Naive thymus-derived CD8-positive, alpha-beta T cell (primary cell): ENCODE data around the gene AURKAIP1. TPM values are rescaled to one million over a fixed set of nuclear protein-coding genes. Genes with fewer than 3 reads are reported as not detected.
"Not testable (repeated sequence)": the region's sequence is repeated elsewhere in the genome, so short reads cannot be mapped to it uniquely, and the experiment has no call there.

ENCODE experiments used
- ATAC-seq, 2 donors: fragments of 150-1000 bp; cut with Tn5 transposase in 1 of 2; sonication (Bioruptor Pico), chemical (Tn5 transposase) in 1 of 2; 1 replicate in 1 of 2; 2 replicates in 1 of 2; pipeline ENCODE4 v1.10.0; 2021; ENCODE audit warnings: mild to moderate bottlenecking in 2 of 2, moderate library complexity in 2 of 2
- POLR2A ChIA-PET: fragments of 350-600 bp; sonication (Branson Sonifier 250); formaldehyde crosslinking; loops from one replicate; lab custom pipeline; 2021; ENCODE audit warnings: antibody characterized with exemption; lab: Charles Lee
- DNase-seq, 10 donors: peaks; one replicate each; pipeline versions ENCODE4 v3.0.0 to v3.0.0-alpha.2; 2020 to 2022
- H3K27ac Mint-ChIP-seq, 10 donors: one replicate each; pipeline ENCODE4 v1.8.0; 2020 to 2022; ENCODE audit warnings: mild to moderate bottlenecking in 10 of 10, mixed read lengths in 10 of 10, moderate library complexity in 4 of 10, inconsistent platforms in 1 of 10
- H3K27me3 Mint-ChIP-seq, 5 donors: one replicate each; pipeline ENCODE4 v1.8.0; 2021 to 2022; ENCODE audit warnings: mixed read lengths in 5 of 5
- H3K36me3 Mint-ChIP-seq, 3 donors: one replicate each; pipeline ENCODE4 v1.8.0; 2020 to 2022; ENCODE audit warnings: mixed read lengths in 3 of 3, mild to moderate bottlenecking in 2 of 3, inconsistent platforms in 1 of 3
- H3K4me1 Mint-ChIP-seq, 4 donors: one replicate each; pipeline ENCODE4 v1.8.0; 2021 to 2022; ENCODE audit warnings: mixed read lengths in 4 of 4
- H3K4me3 Mint-ChIP-seq, 10 donors: one replicate each; pipeline ENCODE4 v1.8.0; 2020 to 2022; ENCODE audit warnings: mild to moderate bottlenecking in 10 of 10, mixed read lengths in 10 of 10, moderate library complexity in 6 of 10, inconsistent platforms in 1 of 10
- H3K9me3 Mint-ChIP-seq, 9 donors: one replicate each; pipeline ENCODE4 v1.8.0; 2020 to 2022; ENCODE audit warnings: mixed read lengths in 9 of 9, mild to moderate bottlenecking in 3 of 9, inconsistent platforms in 1 of 9, moderate library complexity in 1 of 9
- polyA plus RNA-seq, 3 donors: library from polyadenylated mRNA; unstranded; fragments of 300-500 nt; fragmentation: Illumina TruSeq; gene quantifications; one replicate each; pipeline ENCODE4 v1.2.3, GENCODE V29; 2021
- total RNA-seq, 8 experiments: library from RNA in 2 of 8; stranded (reverse) in 2 of 8; gene quantifications; one replicate each; pipeline ENCODE4 v1.2.3 and lab custom pipeline; 2021 to 2026

The AURKAIP1 gene
- total and polyA plus RNA-seq, 5 experiments from 2014 or later = 68.0 to 169 (median 146) TPM

DNA sequence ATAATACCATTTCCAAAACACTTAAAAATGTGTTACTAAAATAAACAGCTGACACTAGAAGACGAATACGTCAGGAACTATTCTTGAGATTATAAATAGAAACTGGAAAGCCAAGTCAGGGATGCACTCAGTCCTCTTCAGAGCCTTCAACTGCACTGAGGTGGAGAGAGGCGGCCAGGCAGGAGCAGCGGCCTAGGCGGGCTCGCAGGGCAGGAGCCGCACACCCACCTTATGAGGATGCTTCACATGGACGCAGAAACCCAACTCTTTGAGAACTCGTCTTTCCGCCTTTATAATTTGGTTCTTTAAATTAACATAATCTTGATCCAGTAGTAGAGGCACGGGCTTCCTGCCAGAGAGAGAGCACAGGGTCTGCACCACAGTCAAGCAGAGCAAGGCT lies 20.2 kb upstream of the AURKAIP1 start:
- POLR2A ChIA-PET = interaction anchor here (0.7 kb wide), 1 partner anchor 203 kb away, joined by 5 read pairs; no protein-coding TSS in a partner anchor
- ATAC-seq (no peak), DNase-seq (peak in 1 of 10 donors; percentile 59)
- H3K27me3 Mint-ChIP-seq = no peaks in the 10 kb centered on the region
- H3K4me3 Mint-ChIP-seq = peak overlapping the region in 8 of 10 donors; percentile 5 to 57 (median 36)
- peaks cover 0 to 75% (median 11%) of the 10 kb centered on the region in 3 donors for H3K36me3 Mint-ChIP-seq
- peak overlapping the region in 1 of 10 donors; percentile 87 for H3K27ac Mint-ChIP-seq
- H3K9me3 Mint-ChIP-seq = no peaks in the 10 kb centered on the region
- H3K4me1 Mint-ChIP-seq = peaks cover 15 to 51% (median 29%) of the 10 kb centered on the region in 4 donors

DNA sequence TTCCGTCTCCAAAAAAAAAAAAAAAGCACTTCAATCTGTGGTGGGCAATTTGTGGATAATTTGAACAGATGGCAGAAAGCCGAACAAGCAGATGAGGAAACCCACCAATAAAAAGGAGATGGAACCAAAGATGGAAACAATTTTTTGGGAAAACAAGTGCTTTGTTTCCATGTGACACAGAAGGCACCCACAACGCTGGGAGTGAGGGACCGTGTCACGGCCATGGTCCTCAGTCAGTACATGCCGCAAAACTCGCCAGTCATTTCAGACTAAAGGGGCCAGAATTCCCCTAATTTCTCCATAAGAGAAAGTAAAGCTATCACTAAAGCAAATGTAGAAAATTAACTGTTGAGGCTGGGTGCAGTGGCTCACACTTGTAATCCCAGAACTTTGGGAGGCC lies 19.1 kb upstream of the AURKAIP1 start:
- no peak for ATAC-seq
- Mint-ChIP-seq H3K27ac (no peak overlapping the region), H3K9me3 (no peaks in the 10 kb centered on the region), H3K36me3 (peaks cover 0 to 85% (median 16%) of the 10 kb centered on the region in 3 donors), H3K4me1 (peaks cover 13 to 46% (median 21%) of the 10 kb centered on the region in 4 donors), H3K4me3 (no peak overlapping the region), H3K27me3 (no peaks in the 10 kb centered on the region)
- DNase-seq = peak in 1 of 10 donors; percentile 15
- POLR2A ChIA-PET = interaction anchor here (1.8 kb wide), 1 partner anchor 19 kb away, joined by 6 read pairs; the partner anchor contains the start of gene AURKAIP1

DNA sequence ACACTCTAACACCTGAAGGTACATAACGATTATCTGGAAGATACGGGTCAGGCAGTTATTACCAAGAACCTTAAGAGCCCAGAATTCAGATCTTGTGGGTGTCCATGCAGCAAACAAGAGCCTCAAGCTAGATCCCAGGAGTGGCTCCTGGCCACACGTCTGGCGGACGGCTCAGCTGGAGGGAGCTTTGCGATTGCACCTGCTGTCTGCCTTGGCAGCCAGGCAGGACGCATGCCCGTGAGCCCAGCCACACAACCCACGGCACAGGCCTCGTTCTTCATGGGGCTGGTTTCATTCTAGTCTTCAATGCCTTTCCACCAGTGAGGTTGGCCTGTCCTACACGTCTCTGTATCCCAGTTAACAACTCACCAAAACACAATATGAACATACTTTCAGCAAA lies 18.4 kb upstream of the AURKAIP1 start:
- POLR2A ChIA-PET = interaction anchor here (1.8 kb wide), 1 partner anchor 18 kb away, joined by 6 read pairs; the partner anchor contains the start of gene AURKAIP1
- H3K9me3 Mint-ChIP-seq = no peaks in the 10 kb centered on the region
- ATAC-seq = no peak
- peaks cover 13 to 46% (median 20%) of the 10 kb centered on the region in 4 donors for H3K4me1 Mint-ChIP-seq
- peak overlapping the region in 1 of 10 donors; percentile 18 for H3K27ac Mint-ChIP-seq
- peaks cover 0 to 92% (median 16%) of the 10 kb centered on the region in 3 donors for H3K36me3 Mint-ChIP-seq
- H3K27me3 Mint-ChIP-seq = no peaks in the 10 kb centered on the region
- DNase-seq = peak in 1 of 10 donors; percentile 24
- H3K4me3 Mint-ChIP-seq = no peak overlapping the region

DNA sequence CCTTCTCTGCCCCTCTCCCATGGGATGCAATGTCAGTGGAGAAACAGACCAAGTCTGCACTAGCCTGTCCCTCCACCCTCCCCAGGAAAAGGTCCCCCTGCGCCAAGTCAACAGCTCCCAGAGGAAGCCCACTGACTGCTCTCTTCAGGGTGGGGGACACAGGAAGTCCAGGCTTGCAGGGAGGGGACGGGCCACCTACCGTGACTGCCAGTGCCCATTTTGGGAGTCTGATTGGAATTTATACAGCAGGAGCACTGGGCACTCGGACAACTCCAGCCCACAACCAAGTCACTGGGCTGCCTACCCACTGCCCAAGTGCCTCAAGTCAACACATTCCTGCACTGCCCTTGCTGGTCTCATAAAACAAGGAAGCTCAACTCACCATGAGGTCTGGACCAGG lies 18.0 kb upstream of the AURKAIP1 start:
- POLR2A ChIA-PET = interaction anchor here (1.8 kb wide), 1 partner anchor 17 kb away, joined by 6 read pairs; the partner anchor contains the start of gene AURKAIP1
- peak in 1 of 10 donors; percentile 53 for DNase-seq
- Mint-ChIP-seq H3K27ac (no peak overlapping the region), H3K4me1 (peaks cover 11 to 42% (median 18%) of the 10 kb centered on the region in 4 donors), H3K27me3 (no peaks in the 10 kb centered on the region), H3K36me3 (peaks cover 0 to 94% (median 16%) of the 10 kb centered on the region in 3 donors), H3K9me3 (no peaks in the 10 kb centered on the region), H3K4me3 (no peak overlapping the region)
- no peak for ATAC-seq

DNA sequence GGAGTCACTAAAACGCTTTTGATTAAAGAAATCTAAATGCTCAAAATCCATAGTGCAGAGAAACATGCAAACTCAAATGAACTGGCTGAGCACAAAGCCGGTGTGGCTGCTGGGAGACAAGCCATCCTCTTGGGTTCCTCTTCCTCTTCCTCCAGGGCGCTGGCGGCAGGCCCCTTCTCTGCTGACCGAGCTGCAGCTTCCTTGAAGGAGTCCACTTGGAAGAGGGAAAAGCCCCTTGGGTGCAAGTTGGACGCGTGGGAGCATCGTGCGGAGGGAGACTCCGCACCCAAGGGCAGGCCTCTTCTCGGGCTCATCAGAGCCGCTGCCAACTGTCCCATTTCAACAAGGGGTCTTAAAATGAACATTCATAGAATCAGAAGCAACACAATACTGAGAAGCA lies 16.2 kb upstream of the AURKAIP1 start:
- DNase-seq (no peak), ATAC-seq (peak in 1 of 2 donors; percentile 18)
- Mint-ChIP-seq H3K4me1 (peaks cover 10 to 29% (median 14%) of the 10 kb centered on the region in 4 donors), H3K27ac (no peak overlapping the region), H3K4me3 (no peak overlapping the region), H3K27me3 (no peaks in the 10 kb centered on the region), H3K9me3 (no peaks in the 10 kb centered on the region), H3K36me3 (peaks cover 0 to 98% (median 25%) of the 10 kb centered on the region in 3 donors)
- POLR2A ChIA-PET = interaction anchor here (1.0 kb wide), 1 partner anchor 15 kb away, joined by 5 read pairs; no protein-coding TSS in a partner anchor

DNA sequence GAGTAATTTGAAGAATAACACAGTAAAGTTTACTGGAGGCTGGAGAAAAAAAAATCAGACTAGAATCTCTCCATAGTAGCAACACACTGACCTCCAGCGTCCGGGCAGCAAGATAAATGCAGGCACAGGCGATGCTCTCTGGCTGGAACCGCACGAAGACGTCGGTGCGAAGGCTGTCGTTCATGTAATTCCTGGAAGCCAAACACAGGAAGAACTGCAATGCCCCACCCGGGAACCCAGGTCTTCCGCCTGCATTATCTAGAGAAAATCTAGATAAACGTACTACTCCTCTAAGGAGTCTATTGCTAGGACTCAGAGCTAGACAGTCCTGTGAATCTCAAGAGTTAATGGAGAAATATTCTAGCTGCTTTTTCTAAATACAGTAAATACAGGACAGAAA lies 15.7 kb upstream of the AURKAIP1 start:
- ATAC-seq (no peak), DNase-seq (no peak)
- H3K4me1 Mint-ChIP-seq = peaks cover 9 to 26% (median 12%) of the 10 kb centered on the region in 4 donors
- H3K4me3 Mint-ChIP-seq = no peak overlapping the region
- H3K27me3 Mint-ChIP-seq = no peaks in the 10 kb centered on the region
- no peaks in the 10 kb centered on the region for H3K9me3 Mint-ChIP-seq
- no peak overlapping the region for H3K27ac Mint-ChIP-seq
- H3K36me3 Mint-ChIP-seq = peaks cover 0 to 100% (median 25%) of the 10 kb centered on the region in 3 donors
- POLR2A ChIA-PET = interaction anchor here (1.0 kb wide), 1 partner anchor 15 kb away, joined by 5 read pairs; no protein-coding TSS in a partner anchor

DNA sequence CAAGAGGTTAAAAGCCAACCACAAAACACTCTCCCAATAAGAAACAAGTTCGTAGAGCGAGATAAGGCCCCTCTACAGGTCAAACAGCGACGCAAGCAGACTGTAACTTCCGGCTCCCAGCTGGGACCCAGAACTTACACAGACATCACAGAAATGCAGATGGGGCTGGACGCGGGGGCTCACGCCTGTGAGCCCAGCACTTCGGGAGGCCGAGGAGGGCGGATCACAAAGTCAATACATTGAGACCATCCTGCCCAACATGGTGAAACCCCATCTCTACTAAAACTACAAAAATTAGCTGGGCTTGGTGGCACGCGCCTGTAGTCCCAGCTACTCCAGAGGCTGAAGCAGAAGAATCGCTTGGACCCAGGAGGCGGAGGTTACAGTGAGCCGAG lies 13.1 kb upstream of the AURKAIP1 start:
- POLR2A ChIA-PET = interaction anchor here (0.6 to 2.0 kb wide), 2 partner anchors 18 to 427 kb away, joined by 3 to 4 read pairs; no protein-coding TSS in a partner anchor
- no peaks in the 10 kb centered on the region for H3K9me3 Mint-ChIP-seq
- H3K36me3 Mint-ChIP-seq = peaks cover 0 to 76% (median 20%) of the 10 kb centered on the region in 3 donors

DNA sequence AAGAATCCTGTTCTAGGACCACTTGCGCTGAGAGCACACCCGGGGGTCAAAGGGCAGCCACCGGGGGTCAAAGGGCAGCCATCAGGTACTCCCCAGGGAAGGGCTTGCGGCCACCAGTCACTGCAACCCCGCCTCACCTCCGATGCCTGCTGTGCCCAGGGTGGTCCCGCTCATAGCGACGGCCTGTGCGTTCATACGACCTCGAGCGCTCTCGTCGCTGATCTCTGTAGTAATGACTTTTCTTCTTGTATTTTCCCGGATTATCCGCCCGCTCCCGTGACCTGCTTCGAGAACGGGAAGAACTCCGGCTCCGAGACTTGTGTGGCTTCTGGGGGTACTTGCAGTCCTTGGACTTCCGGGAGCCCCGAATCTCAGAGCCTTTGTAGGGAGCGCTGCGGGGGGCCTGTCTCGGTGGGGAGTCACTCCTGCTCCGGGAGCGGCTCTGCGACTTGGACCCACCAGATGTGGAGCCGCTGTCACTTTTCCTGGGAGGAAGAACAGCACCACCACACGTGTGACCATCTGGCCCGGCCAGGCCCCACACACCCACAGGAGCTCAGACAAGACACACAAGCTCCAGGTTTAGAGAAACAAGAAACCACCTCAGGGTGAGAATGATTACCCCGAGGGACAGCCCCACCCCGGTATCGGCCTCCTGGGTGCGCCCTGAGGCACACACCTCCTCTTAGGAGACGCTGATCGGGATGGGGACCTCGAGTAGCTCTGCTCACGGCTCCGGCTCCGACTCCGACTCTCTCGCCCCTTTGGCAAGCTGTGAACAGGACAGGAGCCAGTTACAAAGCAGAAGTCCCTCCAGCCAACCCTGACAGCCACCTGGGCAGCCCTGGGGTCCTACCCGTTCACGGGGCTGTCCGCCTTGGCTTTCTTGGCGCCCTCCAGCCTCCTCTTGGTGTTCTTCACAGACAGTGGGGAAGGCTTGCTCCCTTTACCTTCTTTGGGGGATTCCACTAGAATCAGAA lies 12.4 kb upstream of the AURKAIP1 start:
- H3K4me3 Mint-ChIP-seq = no peak overlapping the region
- H3K36me3 Mint-ChIP-seq = peaks cover 0 to 70% (median 20%) of the 10 kb centered on the region in 3 donors
- H3K27ac Mint-ChIP-seq = no peak overlapping the region
- POLR2A ChIA-PET = interaction anchor here (0.7 to 2.2 kb wide), 4 partner anchors 11 to 18 kb away, joined by 3 to 9 read pairs (median 4); partner anchors contain the start of genes AURKAIP1 and CCNL2
- ATAC-seq = no peak
- H3K9me3 Mint-ChIP-seq = no peaks in the 10 kb centered on the region
- no peaks in the 10 kb centered on the region for H3K27me3 Mint-ChIP-seq
- peak in 1 of 10 donors; percentile 57 for DNase-seq
- peaks cover 1 to 10% (median 6%) of the 10 kb centered on the region in 4 donors for H3K4me1 Mint-ChIP-seq

More for the DNA sequence above, 13.1 kb upstream of the AURKAIP1 start:
- Mint-ChIP-seq H3K4me3 (no peak overlapping the region), H3K27me3 (no peaks in the 10 kb centered on the region), H3K27ac (no peak overlapping the region), H3K4me1 (peaks cover 4 to 9% (median 5%) of the 10 kb centered on the region in 4 donors)
- DNase-seq (no peak), ATAC-seq (no peak)

- ATAC-seq = no peak
- Mint-ChIP-seq H3K36me3 (peaks cover 0 to 55% (median 20%) of the 10 kb centered on the region in 3 donors), H3K9me3 (no peaks in the 10 kb centered on the region), H3K27me3 (no peaks in the 10 kb centered on the region), H3K4me1 (peaks cover 0 to 6% (median 3%) of the 10 kb centered on the region in 4 donors), H3K4me3 (no peak overlapping the region), H3K27ac (no peak overlapping the region)
- POLR2A ChIA-PET = interaction anchor here (2.2 kb wide), 1 partner anchor 13 kb away, joined by 9 read pairs; the partner anchor contains the start of gene CCNL2
- no peak for DNase-seq
These were observed 10.9 kb upstream of the AURKAIP1 start for GRCh38 chr1:1385931-1386330.

DNA sequence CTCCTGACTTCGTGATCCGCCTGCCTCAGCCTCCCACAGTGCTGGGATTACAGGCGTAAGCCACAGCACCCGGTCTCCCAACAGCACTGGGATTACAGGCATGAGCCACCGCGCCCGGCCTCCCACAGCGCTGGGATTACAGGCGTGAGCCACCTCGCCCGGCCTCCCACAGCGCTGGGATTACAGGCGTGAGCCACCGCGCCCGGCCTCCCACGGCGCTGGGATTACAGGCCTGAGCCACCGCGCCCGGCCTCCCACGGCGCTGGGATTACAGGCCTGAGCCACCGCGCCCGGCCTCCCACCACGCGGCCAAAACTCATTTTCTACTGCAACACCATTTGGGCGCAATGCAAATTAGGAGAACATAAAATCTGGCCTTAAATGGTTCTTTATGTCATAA lies 10.3 kb upstream of the AURKAIP1 start:
- H3K4me3 Mint-ChIP-seq, H3K27me3 Mint-ChIP-seq, DNase-seq, H3K9me3 Mint-ChIP-seq, ATAC-seq, H3K4me1 Mint-ChIP-seq: not testable (repeated sequence)
- peaks cover 0 to 49% (median 18%) of the 10 kb centered on the region in 3 donors for H3K36me3 Mint-ChIP-seq
- peak overlapping the region in 1 of 10 donors; percentile 15 for H3K27ac Mint-ChIP-seq
- POLR2A ChIA-PET = interaction anchor here (0.6 to 2.2 kb wide), 3 partner anchors 14 to 37 kb away, joined by 3 to 9 read pairs (median 7); partner anchors contain the start of gene CCNL2

DNA sequence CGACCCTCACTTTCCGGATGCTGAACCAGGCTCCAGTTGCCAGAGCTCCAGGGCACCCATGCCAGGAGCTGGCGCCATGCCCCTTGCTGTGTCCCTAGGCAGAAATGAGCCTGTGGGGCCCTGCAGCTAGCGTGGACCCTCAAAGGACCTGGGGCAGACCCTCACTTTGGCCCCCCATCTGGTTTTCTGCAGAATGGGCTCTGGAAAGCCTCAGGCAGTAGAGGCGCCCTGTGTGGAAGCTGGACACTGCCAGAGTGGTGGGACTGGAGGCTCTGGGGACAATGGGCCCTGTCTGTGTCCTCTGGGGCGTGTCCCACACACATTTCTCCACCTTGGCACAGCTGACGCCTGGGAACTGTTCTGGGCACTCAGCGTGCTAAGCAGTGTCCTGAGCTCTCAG lies 6.3 kb upstream of the AURKAIP1 start:
- no peak overlapping the region for H3K27ac Mint-ChIP-seq
- DNase-seq (no peak), ATAC-seq (no peak)
- POLR2A ChIA-PET = interaction anchor here (0.8 kb wide), 1 partner anchor 25 kb away, joined by 4 read pairs; no protein-coding TSS in a partner anchor
- peaks cover 0 to 9% (median under 1%) of the 10 kb centered on the region in 3 donors for H3K36me3 Mint-ChIP-seq
- H3K9me3 Mint-ChIP-seq = no peaks in the 10 kb centered on the region
- H3K27me3 Mint-ChIP-seq = no peaks in the 10 kb centered on the region
- peaks cover 0 to 7% (median 4%) of the 10 kb centered on the region in 4 donors for H3K4me1 Mint-ChIP-seq
- no peak overlapping the region for H3K4me3 Mint-ChIP-seq

DNA sequence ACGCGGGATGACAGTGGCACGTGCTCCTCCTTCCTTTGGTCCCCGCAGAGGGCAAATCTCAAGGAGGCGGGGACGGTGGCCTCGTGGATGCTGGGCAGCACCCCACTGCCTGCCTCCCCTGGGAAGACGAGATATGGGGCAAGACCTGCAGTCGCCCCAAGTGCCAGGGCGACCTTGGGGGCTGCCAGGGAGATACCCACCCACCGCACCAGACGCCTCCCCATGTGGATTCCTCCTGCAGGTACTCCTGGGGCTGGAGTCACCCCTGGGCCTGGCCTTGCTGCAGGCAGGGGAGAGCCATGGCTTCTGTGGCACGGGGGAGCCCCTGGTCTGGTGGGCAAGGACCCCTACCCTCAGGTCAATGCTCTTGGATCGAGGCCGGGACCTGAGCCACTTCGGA lies 5.9 kb upstream of the AURKAIP1 start:
- Mint-ChIP-seq H3K27ac (no peak overlapping the region), H3K4me3 (no peak overlapping the region), H3K27me3 (no peaks in the 10 kb centered on the region), H3K9me3 (no peaks in the 10 kb centered on the region), H3K4me1 (peaks cover 0 to 10% (median 4%) of the 10 kb centered on the region in 4 donors), H3K36me3 (peaks cover 0 to 4% (median 0%) of the 10 kb centered on the region in 3 donors)
- ATAC-seq = no peak
- POLR2A ChIA-PET = interaction anchor here (0.6 to 0.8 kb wide), 2 partner anchors 25 to 388 kb away, joined by 4 to 5 read pairs; no protein-coding TSS in a partner anchor
- no peak for DNase-seq
